Mucosa of rectum (tissue), 2 donors: ENCODE data around the gene MANSC1.

Experiments
- H3K27ac ChIP-seq, 2 donors: one replicate each; pipeline ENCODE4 v1.7.0; 2013; ENCODE audit warnings: inconsistent platforms in 2 of 2, low read depth in 2 of 2, low read length in 2 of 2
- H3K27me3 ChIP-seq, 2 donors: one replicate each; pipeline ENCODE4 v1.7.0; 2013; ENCODE audit warnings: low read length in 2 of 2; ENCODE audit not compliant: control insufficient read depth in 2 of 2, insufficient read depth in 2 of 2
- H3K36me3 ChIP-seq, 2 donors: one replicate each; pipeline ENCODE4 v1.7.0; 2013; ENCODE audit warnings: low read length in 2 of 2; ENCODE audit not compliant: control insufficient read depth in 2 of 2, insufficient read depth in 2 of 2
- H3K4me1 ChIP-seq, 2 donors: one replicate each; pipeline ENCODE4 v1.7.0; 2013; ENCODE audit warnings: low read length in 2 of 2, mild to moderate bottlenecking in 1 of 2; ENCODE audit not compliant: control insufficient read depth in 2 of 2, insufficient read depth in 2 of 2
- H3K4me3 ChIP-seq, 2 donors: one replicate each; pipeline ENCODE4 v1.7.0; 2013; ENCODE audit warnings: low read length in 2 of 2
- H3K9ac ChIP-seq, 2 donors: one replicate each; pipeline ENCODE4 v1.7.0; 2013; ENCODE audit warnings: low read length in 2 of 2, low read depth in 1 of 2, mild to moderate bottlenecking in 1 of 2
- H3K9me3 ChIP-seq, 2 donors: one replicate each; pipeline ENCODE4 v1.7.0; 2013; ENCODE audit warnings: low read length in 2 of 2; ENCODE audit not compliant: control insufficient read depth in 2 of 2
- donor health status: healthy.
- donor health status: Normal muscosa, but diverticular disease.

MANSC1 gene

DNA sequence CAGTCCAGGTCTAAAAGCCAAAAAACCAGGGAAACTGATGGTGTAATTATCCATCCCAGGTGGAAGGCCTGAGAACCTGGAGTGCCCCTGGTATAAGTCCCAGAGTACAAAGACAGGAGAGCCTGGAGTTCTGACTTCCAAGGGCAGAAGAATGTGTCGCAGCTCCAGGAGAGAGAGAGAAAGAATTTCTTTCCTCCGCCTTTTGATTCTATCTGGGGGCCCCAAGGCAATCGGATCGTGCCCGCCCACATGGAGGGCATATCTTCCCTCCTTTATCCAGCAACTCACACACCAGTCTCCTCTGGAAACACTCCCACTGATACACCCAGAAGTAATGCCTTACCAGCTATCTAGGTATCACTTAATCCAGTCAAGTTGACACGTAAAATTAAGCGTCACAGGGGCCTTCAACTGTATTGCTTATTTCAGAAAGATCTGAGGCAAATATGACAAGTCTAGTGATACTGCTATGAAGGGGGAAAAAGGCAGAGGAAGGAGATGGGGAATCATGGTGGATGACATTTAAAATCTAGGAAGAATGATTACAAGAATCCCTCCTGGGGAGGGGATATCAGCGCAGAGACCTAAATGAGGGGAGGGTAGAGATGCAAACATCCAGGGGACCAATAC is 52.7 kb downstream of the MANSC1 start:
- Histone ChIP-seq H3K4me3 (no peak overlapping the region), H3K4me1 (no peaks in the 10 kb centered on the region), H3K36me3 (no peaks in the 10 kb centered on the region), H3K27ac (no peak overlapping the region), H3K27me3 (no peaks in the 10 kb centered on the region), H3K9me3 (no peaks in the 10 kb centered on the region), H3K9ac (no peak overlapping the region)

DNA sequence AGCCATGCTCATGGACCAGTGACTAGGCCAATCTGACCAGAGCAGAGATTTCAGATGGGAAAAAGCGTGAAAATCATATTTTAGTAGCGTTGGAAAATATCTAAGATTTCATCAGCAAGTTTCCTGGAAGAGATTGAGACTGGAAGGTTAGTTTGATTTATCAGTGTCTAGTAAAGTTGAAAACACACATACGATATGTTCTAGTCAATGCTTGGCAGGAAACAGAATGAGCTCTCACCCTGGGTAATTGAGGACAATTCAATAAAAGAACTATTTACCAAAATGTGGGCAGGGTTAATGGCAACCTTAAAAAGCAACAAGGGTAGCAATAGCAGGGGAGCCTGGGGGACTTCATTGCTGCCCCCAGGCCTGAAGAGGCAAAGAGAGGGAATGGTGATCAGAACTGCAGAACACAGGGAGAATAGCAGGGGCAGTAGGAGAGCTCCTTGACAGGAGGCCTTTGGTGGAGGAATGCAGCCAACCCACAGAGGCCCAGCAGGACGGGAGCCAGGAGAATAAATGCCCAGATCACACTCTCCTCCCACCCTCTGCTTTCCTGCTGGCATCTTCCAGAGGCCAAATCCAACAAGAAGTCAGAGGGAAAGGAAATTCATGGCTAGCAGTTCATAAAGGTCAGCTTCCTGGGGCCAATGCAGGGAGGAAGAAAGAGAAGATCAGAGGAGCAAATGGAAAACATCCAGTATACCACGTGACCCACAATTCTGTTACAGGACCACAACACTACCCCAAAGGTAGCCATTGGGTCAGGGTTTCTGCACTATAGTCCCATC is 55.6 kb downstream of the MANSC1 start:
- Histone ChIP-seq H3K27ac (no peak overlapping the region), H3K4me1 (no peaks in the 10 kb centered on the region), H3K9ac (no peak overlapping the region), H3K36me3 (no peaks in the 10 kb centered on the region), H3K9me3 (no peaks in the 10 kb centered on the region), H3K4me3 (no peak overlapping the region), H3K27me3 (no peaks in the 10 kb centered on the region)

DNA sequence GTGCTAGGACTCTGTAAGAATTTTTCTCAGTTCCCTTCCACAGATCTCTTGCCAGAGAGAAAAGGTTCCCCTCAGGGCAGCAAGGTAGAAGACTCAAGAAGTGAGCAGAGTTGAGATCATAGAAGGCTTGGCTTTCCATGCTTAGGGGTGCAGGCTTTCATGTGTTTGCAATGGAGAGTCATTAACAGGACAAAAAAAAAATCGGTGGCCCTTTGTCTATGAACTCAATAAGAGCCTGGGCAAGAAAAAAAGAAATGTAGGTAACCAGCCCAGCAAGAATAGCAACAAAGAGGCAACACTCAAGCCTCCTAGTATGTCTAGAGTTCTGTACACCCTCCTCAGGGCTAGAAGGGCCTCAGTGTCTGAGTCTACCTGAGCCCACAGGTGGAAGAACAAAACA is 59.8 kb downstream of the MANSC1 start:
- H3K27me3 ChIP-seq, result no peaks in the 10 kb centered on the region
- no peaks in the 10 kb centered on the region for H3K36me3 ChIP-seq
- H3K27ac ChIP-seq, result no peak overlapping the region
- H3K9me3 ChIP-seq, result no peaks in the 10 kb centered on the region
- H3K4me1 ChIP-seq, result no peaks in the 10 kb centered on the region
- no peak overlapping the region for H3K9ac ChIP-seq
- no peak overlapping the region for H3K4me3 ChIP-seq

DNA sequence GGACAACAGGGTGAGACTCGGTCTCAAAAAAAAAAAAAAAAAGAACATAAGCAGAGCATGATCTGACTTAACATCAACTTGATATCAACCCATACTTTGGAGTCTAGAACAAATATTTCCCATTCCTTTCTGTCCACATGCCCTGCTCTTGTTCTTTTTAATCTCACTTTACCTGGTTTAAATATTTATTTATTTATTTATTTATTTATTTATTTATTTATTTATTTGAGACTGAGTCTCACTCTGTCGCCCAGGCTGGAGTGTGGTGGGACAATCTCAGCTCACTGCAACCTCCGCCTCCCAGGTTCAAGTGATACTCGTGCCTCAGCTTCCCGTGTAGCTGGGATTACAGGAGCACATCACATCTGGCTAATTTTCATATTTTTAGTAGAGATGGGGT is 63.6 kb downstream of the MANSC1 start:
- Histone ChIP-seq H3K9me3 (no peaks in the 10 kb centered on the region), H3K9ac (no peak overlapping the region), H3K4me3 (no peak overlapping the region), H3K27me3 (no peaks in the 10 kb centered on the region), H3K36me3 (no peaks in the 10 kb centered on the region), H3K4me1 (no peaks in the 10 kb centered on the region), H3K27ac (no peak overlapping the region)

DNA sequence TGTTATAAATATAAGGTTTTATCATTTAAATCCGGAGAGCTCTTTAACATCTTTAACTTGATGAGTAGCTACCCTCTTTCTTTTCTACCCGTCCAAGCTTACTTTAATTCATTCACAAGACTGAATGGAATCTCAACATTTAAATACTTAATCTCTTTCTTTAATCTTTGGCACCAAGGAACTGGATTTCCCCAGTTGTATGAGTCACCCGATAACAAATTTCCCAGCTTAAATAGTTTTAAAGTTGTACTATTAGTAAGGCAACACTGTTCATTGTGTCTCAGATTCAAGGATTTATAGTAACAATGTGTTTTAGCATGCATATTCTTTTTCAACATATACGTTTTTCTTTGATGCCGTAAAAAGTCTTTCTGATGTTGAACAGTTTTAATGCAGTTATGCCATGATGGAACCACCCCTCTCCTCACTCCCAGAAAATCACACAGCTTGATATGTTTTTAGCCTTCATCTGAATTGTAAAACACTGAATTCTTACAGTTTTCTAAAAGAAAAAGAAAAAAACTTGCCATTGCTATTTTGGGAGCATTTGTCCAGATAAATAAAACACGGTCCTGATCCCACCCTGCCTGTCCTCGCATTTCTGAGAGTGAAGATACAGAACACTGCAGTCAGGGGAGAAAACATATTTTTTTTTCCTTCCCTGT is 67.1 kb downstream of the MANSC1 start:
- H3K4me1 ChIP-seq, result no peaks in the 10 kb centered on the region
- H3K4me3 ChIP-seq, result no peak overlapping the region
- H3K9ac ChIP-seq, result no peak overlapping the region
- no peaks in the 10 kb centered on the region for H3K27me3 ChIP-seq
- H3K36me3 ChIP-seq, result no peaks in the 10 kb centered on the region
- H3K27ac ChIP-seq, result no peak overlapping the region
- H3K9me3 ChIP-seq, result no peaks in the 10 kb centered on the region

DNA sequence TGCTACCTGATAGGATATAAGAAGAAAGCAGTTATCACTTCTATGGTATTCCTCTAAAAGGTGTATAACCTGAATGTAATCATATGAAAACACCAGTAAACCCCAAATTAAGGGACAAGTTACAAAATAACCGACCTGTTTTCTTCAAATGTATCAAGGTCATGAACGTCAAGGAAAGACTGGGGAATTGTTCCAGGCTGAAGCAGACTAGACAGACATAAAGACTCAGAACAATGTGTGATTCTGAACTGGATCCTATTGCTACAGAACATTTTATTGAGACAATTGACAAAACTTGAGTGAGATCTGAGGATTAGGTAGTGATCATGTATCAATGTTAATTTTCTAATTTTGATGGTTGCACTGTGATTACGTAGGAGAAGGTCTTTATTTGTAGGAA is 67.8 kb downstream of the MANSC1 start:
- Histone ChIP-seq H3K27ac (no peak overlapping the region), H3K4me3 (no peak overlapping the region), H3K4me1 (no peaks in the 10 kb centered on the region), H3K27me3 (no peaks in the 10 kb centered on the region), H3K9ac (no peak overlapping the region), H3K9me3 (no peaks in the 10 kb centered on the region), H3K36me3 (no peaks in the 10 kb centered on the region)

DNA sequence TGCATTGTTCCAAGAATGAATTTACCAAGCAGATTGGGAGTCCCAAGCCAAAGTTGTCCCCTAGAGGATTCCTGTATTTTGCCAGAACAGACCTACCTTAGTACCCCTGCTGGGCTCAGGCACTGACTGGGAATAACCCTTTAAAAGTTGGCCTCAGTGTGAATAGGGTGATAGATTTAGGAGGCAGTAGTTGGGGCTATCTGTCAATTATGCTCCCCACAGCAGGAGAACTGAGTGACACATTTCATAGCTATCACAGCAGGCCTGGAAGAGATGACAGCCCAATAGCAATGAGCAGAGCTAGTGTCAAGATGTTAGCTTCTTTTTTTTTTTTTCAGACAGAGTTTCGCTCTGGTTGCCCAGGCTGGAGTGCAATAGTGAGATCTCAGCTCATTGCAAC is 68.9 kb downstream of the MANSC1 start:
- Histone ChIP-seq H3K36me3 (no peaks in the 10 kb centered on the region), H3K27ac (no peak overlapping the region), H3K27me3 (no peaks in the 10 kb centered on the region), H3K9ac (no peak overlapping the region), H3K9me3 (no peaks in the 10 kb centered on the region), H3K4me1 (no peaks in the 10 kb centered on the region), H3K4me3 (no peak overlapping the region)

DNA sequence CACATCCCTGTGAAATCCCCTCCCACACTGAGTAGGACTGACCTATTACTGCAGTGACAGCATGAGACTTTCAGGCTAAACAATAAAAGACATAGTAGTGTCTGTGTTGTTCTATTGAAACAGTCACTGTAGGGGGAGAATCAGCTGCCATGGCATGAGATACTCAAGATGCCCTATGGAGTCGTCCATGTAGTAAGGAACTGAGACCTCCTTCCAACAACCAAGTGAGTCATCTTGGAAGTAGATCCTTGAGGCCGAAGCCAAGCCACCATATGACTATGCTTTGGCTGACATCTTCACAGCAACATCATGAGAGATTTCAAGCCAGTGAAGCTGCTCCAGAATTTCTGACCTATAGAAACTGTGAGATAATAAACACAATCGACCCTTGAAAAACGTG is 71.1 kb downstream of the MANSC1 start:
- Histone ChIP-seq H3K4me1 (no peaks in the 10 kb centered on the region), H3K27ac (no peak overlapping the region), H3K9me3 (no peaks in the 10 kb centered on the region), H3K27me3 (no peaks in the 10 kb centered on the region), H3K4me3 (no peak overlapping the region), H3K36me3 (no peaks in the 10 kb centered on the region), H3K9ac (no peak overlapping the region)
